SK-N-MC (cell line): Measurements from ENCODE around the gene C10orf71.

Source experiments
- DNase-seq: peaks from one replicate; pipeline ENCODE4 v3.0.0-alpha.2; 2011; ENCODE audit warnings: low read depth, low spot score
- H3K27ac ChIP-seq: fragments of 200-600 bp; sonication (generic); 2 replicates; pipeline ENCODE4 v1.5.1; 2016; ENCODE audit warnings: mixed run types
- H3K36me3 ChIP-seq: fragments of 200-600 bp; sonication (generic); 2 replicates; pipeline ENCODE4 v1.6.1; 2017; ENCODE audit warnings: antibody characterized with exemption, low read length, mixed read lengths; ENCODE audit not compliant: insufficient read depth
- H3K4me3 ChIP-seq: fragments of 200-600 bp; sonication (generic); 2 replicates; pipeline ENCODE4 v1.5.1; 2016
- H3K9ac ChIP-seq: fragments of 200-600 bp; sonication (generic); 2 replicates; pipeline ENCODE4 v1.8.0; 2017; ENCODE audit warnings: mixed run types, mixed read lengths; ENCODE audit not compliant: insufficient read length
- H3K9me3 ChIP-seq: fragments of 200-600 bp; sonication (generic); 2 replicates; pipeline ENCODE4 v1.6.1; 2017; ENCODE audit warnings: low read depth, mild to moderate bottlenecking, antibody characterized with exemption, low read length, moderate library complexity, mixed read lengths
- EZH2 ChIP-seq: fragments of 200-600 bp; sonication (generic); IDR thresholded peaks from one replicate; pipeline ENCODE4 v1.6.1; 2017; ENCODE audit warnings: antibody characterized with exemption
- FOXP2 ChIP-seq: optimal IDR thresholded peaks from 2 replicates; pipeline ENCODE3; 2011; ENCODE audit warnings: mild to moderate bottlenecking, moderate library complexity; ENCODE audit not compliant: insufficient read depth; ENCODE audit errors: extremely low read length, control extremely low read depth
- POLR2AphosphoS5 ChIP-seq: IDR thresholded peaks from 2 replicates; pipeline ENCODE4 v1.6.1; 2012; ENCODE audit warnings: mild to moderate bottlenecking, low read depth, low read length, borderline replicate concordance

C10orf71 gene

GRCh38 chr10:49294731-49295130 is 4.2 kb upstream of the C10orf71 start:
- H3K36me3 ChIP-seq = no peaks in the 10 kb centered on the region
- no peak overlapping the region for H3K9ac ChIP-seq
- DNase-seq = no peak
- no peaks in the 10 kb centered on the region for H3K9me3 ChIP-seq
- H3K4me3 ChIP-seq = no peak overlapping the region
- H3K27ac ChIP-seq = no peak overlapping the region
- TF ChIP-seq POLR2AphosphoS5 (no peak), FOXP2 (no peak), EZH2 (no peak)

DNA sequence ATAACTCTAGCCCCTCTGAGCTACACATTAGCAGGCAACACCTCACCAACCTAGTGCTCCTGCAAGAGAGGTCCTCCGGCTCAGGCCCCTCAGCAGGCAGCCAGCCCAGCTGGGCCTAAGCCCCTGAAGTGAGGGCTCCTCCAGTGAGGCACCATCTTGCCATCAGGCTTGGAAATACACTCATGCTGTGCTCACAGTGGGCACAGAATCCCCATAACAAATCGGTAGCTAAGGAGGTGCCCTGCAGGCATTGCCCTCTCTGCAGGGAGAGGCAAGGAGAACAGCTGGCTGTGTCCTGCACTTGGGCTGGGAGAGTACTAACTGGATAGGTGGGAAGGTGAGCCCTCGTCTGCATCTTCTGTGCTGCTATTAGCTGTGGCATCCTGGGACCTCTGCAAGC is 3.7 kb upstream of the C10orf71 start:
- Histone ChIP-seq H3K9me3 (no peaks in the 10 kb centered on the region), H3K27ac (no peak overlapping the region), H3K4me3 (no peak overlapping the region), H3K36me3 (no peaks in the 10 kb centered on the region), H3K9ac (no peak overlapping the region)
- TF ChIP-seq POLR2AphosphoS5 (no peak), FOXP2 (no peak), EZH2 (no peak)
- no peak for DNase-seq

GRCh38 chr10:49296382-49296781 is 2.6 kb upstream of the C10orf71 start:
- TF ChIP-seq FOXP2 = no peak
- no peak for TF ChIP-seq POLR2AphosphoS5
- TF ChIP-seq EZH2 = no peak
- no peak overlapping the region for H3K9ac ChIP-seq
- DNase-seq = no peak
- no peaks in the 10 kb centered on the region for H3K36me3 ChIP-seq
- no peak overlapping the region for H3K4me3 ChIP-seq
- no peak overlapping the region for H3K27ac ChIP-seq
- H3K9me3 ChIP-seq = no peaks in the 10 kb centered on the region

- no peak for TF ChIP-seq EZH2
- TF ChIP-seq POLR2AphosphoS5 = no peak
- no peak overlapping the region for H3K9ac ChIP-seq
- no peak overlapping the region for H3K27ac ChIP-seq
- H3K36me3 ChIP-seq = no peaks in the 10 kb centered on the region
- no peak for DNase-seq
- no peak overlapping the region for H3K4me3 ChIP-seq
- H3K9me3 ChIP-seq = no peaks in the 10 kb centered on the region
These were observed 2.1 kb upstream of the C10orf71 start for GRCh38 chr10:49296836-49297235.

GRCh38 chr10:49297818-49298670 is 926 bp upstream of the C10orf71 start:
- no peak overlapping the region for H3K9ac ChIP-seq

DNA sequence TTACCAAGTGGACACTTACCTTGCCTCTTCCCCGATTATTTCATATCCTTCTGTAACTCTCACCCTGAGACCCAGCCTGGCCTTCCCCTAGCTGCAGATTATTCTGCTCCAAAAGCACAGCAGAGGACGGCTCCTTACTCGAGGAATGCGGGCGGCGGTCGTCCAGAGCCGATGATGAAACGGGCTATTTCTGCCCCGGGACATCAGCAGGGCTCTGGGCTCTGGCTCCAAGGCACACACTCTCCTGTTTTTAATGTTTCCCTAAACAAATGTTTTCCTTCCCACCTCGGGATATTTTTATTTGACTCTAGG is 343 bp upstream of the C10orf71 start:
- Histone ChIP-seq H3K27ac (no peak overlapping the region), H3K4me3 (no peak overlapping the region), H3K9ac (no peak overlapping the region), H3K36me3 (no peaks in the 10 kb centered on the region), H3K9me3 (no peaks in the 10 kb centered on the region)
- TF ChIP-seq POLR2AphosphoS5 = no peak
- no peak for TF ChIP-seq FOXP2
- TF ChIP-seq EZH2 = no peak
- no peak for DNase-seq

More at GRCh38 chr10:49297818-49298670, 926 bp upstream of the C10orf71 start:
- no peaks in the 10 kb centered on the region for H3K36me3 ChIP-seq
- TF ChIP-seq FOXP2 (no peak), EZH2 (no peak), POLR2AphosphoS5 (no peak)
- no peak overlapping the region for H3K4me3 ChIP-seq
- DNase-seq = no peak
- H3K9me3 ChIP-seq = no peaks in the 10 kb centered on the region
- H3K27ac ChIP-seq = no peak overlapping the region

DNA sequence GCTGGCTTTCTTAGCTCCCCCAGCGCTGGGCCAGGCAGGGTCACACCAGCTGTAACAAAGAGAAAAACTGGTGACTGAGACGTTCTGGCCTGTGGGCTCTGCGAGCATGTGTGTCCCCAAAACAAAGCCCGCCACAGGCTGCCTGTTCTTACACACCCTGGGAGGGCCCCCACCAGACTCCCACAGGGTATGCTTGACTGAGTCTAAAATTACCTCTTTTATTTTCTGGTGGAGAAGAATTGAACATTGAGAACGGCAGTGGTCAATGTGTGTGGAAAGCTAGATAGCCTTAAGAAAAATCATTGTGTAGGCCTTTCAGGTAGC is 808 bp downstream of the C10orf71 start:
- H3K4me3 ChIP-seq = no peak overlapping the region
- no peak overlapping the region for H3K27ac ChIP-seq
- TF ChIP-seq POLR2AphosphoS5 (no peak), FOXP2 (no peak), EZH2 (no peak)
- H3K36me3 ChIP-seq = no peaks in the 10 kb centered on the region
- H3K9me3 ChIP-seq = no peaks in the 10 kb centered on the region
- H3K9ac ChIP-seq = no peak overlapping the region
- DNase-seq = no peak

DNA sequence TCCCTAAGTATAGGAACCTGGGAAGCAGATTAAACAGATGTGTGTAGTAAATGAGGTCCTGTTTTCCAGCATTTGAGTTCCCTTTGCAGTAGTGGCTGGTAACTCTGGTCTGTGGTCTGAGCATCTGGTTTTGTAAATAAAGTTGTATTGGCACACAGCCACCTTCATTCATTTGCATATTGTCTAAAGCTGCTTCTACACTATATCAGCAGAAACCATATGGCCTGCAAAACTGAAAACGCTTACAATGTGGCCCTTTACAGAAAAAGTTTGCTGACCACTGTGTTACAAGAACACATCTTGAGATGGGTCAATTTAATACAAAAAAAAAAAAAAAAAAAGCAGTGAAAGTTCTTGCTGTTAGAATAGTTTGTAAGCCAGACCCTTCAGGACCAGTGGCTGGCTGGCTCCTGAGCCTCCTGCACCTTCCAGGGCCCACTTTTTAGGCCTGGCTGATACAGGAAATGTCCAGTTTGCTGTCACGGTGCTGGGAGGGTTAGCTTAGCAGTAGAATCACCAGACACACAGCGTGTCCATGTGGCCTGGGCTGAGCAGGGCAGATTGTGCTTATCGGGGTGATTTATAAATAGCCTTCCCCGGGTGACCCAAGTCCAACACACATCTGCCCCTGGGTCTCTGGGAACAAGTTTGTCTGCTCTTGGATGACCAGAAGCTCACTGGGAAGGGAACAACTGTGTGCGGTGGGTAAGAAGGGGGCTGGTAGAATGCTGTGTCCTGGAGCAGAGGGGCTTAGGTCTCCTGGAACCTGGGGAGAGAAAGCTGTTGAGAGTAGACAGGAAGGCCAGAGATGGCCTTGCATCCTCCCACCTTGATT is 1.4 kb downstream of the C10orf71 start:
- H3K36me3 ChIP-seq = no peaks in the 10 kb centered on the region
- no peaks in the 10 kb centered on the region for H3K9me3 ChIP-seq
- no peak for TF ChIP-seq POLR2AphosphoS5
- TF ChIP-seq EZH2 = no peak
- TF ChIP-seq FOXP2 = no peak
- no peak overlapping the region for H3K27ac ChIP-seq
- no peak for DNase-seq
- H3K4me3 ChIP-seq = no peak overlapping the region
- H3K9ac ChIP-seq = no peak overlapping the region

GRCh38 chr10:49301302-49301701 is 2.3 kb downstream of the C10orf71 start:
- Histone ChIP-seq H3K36me3 (no peaks in the 10 kb centered on the region), H3K9me3 (no peaks in the 10 kb centered on the region), H3K9ac (no peak overlapping the region), H3K4me3 (no peak overlapping the region), H3K27ac (no peak overlapping the region)
- no peak for TF ChIP-seq FOXP2
- no peak for DNase-seq

- Histone ChIP-seq H3K36me3 (no peaks in the 10 kb centered on the region), H3K9ac (no peak overlapping the region), H3K4me3 (no peak overlapping the region), H3K9me3 (no peaks in the 10 kb centered on the region), H3K27ac (no peak overlapping the region)
- no peak for DNase-seq
- no peak for TF ChIP-seq FOXP2
- no peak for TF ChIP-seq EZH2
- TF ChIP-seq POLR2AphosphoS5 = no peak
These were observed 3.1 kb downstream of the C10orf71 start for GRCh38 chr10:49302088-49302487.
